Smooth muscle cell (in vitro differentiated cells): ENCODE results near the gene KRTAP10-1. TPM values are rescaled to one million over a fixed set of nuclear protein-coding genes. Genes with fewer than 3 reads are reported as not detected.
A peak's percentile ranks its signal among the peaks of the same experiment; 100 is the strongest.

ENCODE experiments used
- DNase-seq: peaks from one replicate; lab custom pipeline; 2025; ENCODE audit not compliant: unreplicated experiment; lab: John Stamatoyannopoulos, UW
- H2AFZ ChIP-seq: fragments of 200-600 bp; sonication (generic); 2 replicates; pipeline ENCODE4 v1.6.0; 2016; ENCODE audit warnings: antibody characterized with exemption, low read depth, mild to moderate bottlenecking
- H3F3A ChIP-seq: fragments of 200-600 bp; sonication (generic); 2 replicates; pipeline ENCODE4 v1.6.0; 2017; ENCODE audit warnings: antibody characterized with exemption, low read depth
- H3K27ac ChIP-seq: fragments of 200-600 bp; sonication (generic); 2 replicates; pipeline ENCODE4 v1.5.1; 2016; ENCODE audit warnings: low read depth, mild to moderate bottlenecking
- H3K27me3 ChIP-seq: fragments of 200-600 bp; sonication (generic); 2 replicates; pipeline ENCODE4 v1.6.1; 2016; ENCODE audit warnings: low read depth, mild to moderate bottlenecking
- H3K36me3 ChIP-seq: fragments of 200-600 bp; sonication (generic); 2 replicates; pipeline ENCODE4 v1.5.1; 2016; ENCODE audit warnings: low read depth
- H3K4me1 ChIP-seq: fragments of 200-600 bp; sonication (generic); 2 replicates; pipeline ENCODE4 v1.5.1; 2016; ENCODE audit warnings: low read depth
- H3K4me2 ChIP-seq: fragments of 200-600 bp; sonication (generic); 2 replicates; pipeline ENCODE4 v1.6.0; 2016; ENCODE audit warnings: mild to moderate bottlenecking
- H3K4me3 ChIP-seq: fragments of 200-600 bp; sonication (generic); 2 replicates; pipeline ENCODE4 v1.5.1; 2016; ENCODE audit warnings: mild to moderate bottlenecking
- H3K79me2 ChIP-seq: fragments of 200-600 bp; sonication (generic); 2 replicates; pipeline ENCODE4 v1.6.0; 2016; ENCODE audit warnings: low read depth, mild to moderate bottlenecking
- H3K9ac ChIP-seq: fragments of 200-600 bp; sonication (generic); 2 replicates; pipeline ENCODE4 v1.6.0; 2016; ENCODE audit warnings: low read depth
- H3K9me3 ChIP-seq: fragments of 200-600 bp; sonication (generic); replicated peaks from 2 replicates; pipeline ENCODE4 v1.5.1; 2016; ENCODE audit warnings: low read depth
- H4K20me1 ChIP-seq: fragments of 200-600 bp; sonication (generic); 2 replicates; pipeline ENCODE4 v1.6.0; 2016; ENCODE audit warnings: low read depth
- CTCF ChIP-seq: fragments of 200-600 bp; sonication (generic); IDR thresholded peaks from 2 replicates; pipeline ENCODE4 v1.5.1; 2017; ENCODE audit warnings: borderline replicate concordance, mild to moderate bottlenecking, antibody characterized with exemption; ENCODE audit not compliant: insufficient read depth, poor library complexity, severe bottlenecking
- WGBS: methylation state at CpG from one replicate; pipeline ENCODE4 v1.1.7; 2016; ENCODE audit warnings: low lambda C conversion rate; 5-methylcytosine and 5-hydroxymethylcytosine counted together
- polyA plus RNA-seq: library from polyadenylated mRNA; unstranded; fragments of >200 nt; fragmentation: Nextera tagmentation; extraction: Ambion mirVana; gene quantifications from 2 replicates; pipeline ENCODE4 v1.2.1, GENCODE V29; 2016
- total RNA-seq: library from RNA; depleted of rRNA; stranded (reverse); fragments of >200 nt; gene quantifications from 2 replicates; pipeline ENCODE4 v1.2.3, GENCODE V29; 2014

Gene KRTAP10-1
- total and polyA plus RNA-seq, 2 experiments from 2014 or later: not detected

- 89% methylated on average over 18 of the region's 18 CpGs for WGBS
- Histone ChIP-seq H3K27me3 (no peaks in the 10 kb centered on the region), H3K4me3 (peak overlapping the region; percentile 31), H3K27ac (no peak overlapping the region), H3K4me2 (peak overlapping the region; percentile 68), H3K9me3 (no peaks in the 10 kb centered on the region), H3K9ac (no peak overlapping the region), H3K36me3 (no peaks in the 10 kb centered on the region), H3K4me1 (no peaks in the 10 kb centered on the region), H4K20me1 (no peaks in the 10 kb centered on the region), H2AFZ (no peak overlapping the region), H3F3A (no peaks in the 10 kb centered on the region), H3K79me2 (no peaks in the 10 kb centered on the region)
- DNase-seq: no peak
- no peak for TF ChIP-seq CTCF
Measured at GRCh38 chr21:44510109-44510507, 29.9 kb downstream of the KRTAP10-1 start.

GRCh38 chr21:44509539-44509938 is 30.5 kb downstream of the KRTAP10-1 start:
- Histone ChIP-seq H3K9ac (no peak overlapping the region), H3K27ac (no peak overlapping the region), H3K27me3 (no peaks in the 10 kb centered on the region), H2AFZ (no peak overlapping the region), H3K4me1 (no peaks in the 10 kb centered on the region), H3K9me3 (no peaks in the 10 kb centered on the region), H3K36me3 (no peaks in the 10 kb centered on the region), H3K4me2 (no peak overlapping the region), H3F3A (no peaks in the 10 kb centered on the region), H3K4me3 (no peak overlapping the region), H3K79me2 (no peaks in the 10 kb centered on the region), H4K20me1 (no peaks in the 10 kb centered on the region)
- no peak for TF ChIP-seq CTCF
- DNase-seq: no peak
- 91% methylated on average over 6 of the region's 12 CpGs for WGBS

- Histone ChIP-seq H3K79me2 (no peaks in the 10 kb centered on the region), H3K36me3 (no peaks in the 10 kb centered on the region), H2AFZ (no peak overlapping the region), H3K27ac (no peak overlapping the region), H3K9ac (no peak overlapping the region), H3K9me3 (no peaks in the 10 kb centered on the region), H3K4me2 (no peak overlapping the region), H4K20me1 (no peaks in the 10 kb centered on the region), H3F3A (no peaks in the 10 kb centered on the region), H3K4me1 (no peaks in the 10 kb centered on the region), H3K27me3 (no peaks in the 10 kb centered on the region), H3K4me3 (no peak overlapping the region)
- TF ChIP-seq CTCF: no peak
- DNase-seq: no peak
- 95% methylated on average over 30 of the region's 30 CpGs for WGBS
Measured at GRCh38 chr21:44508711-44509445, 31.1 kb downstream of the KRTAP10-1 start.

- Histone ChIP-seq H4K20me1 (no peaks in the 10 kb centered on the region), H2AFZ (no peak overlapping the region), H3K79me2 (no peaks in the 10 kb centered on the region), H3K27ac (no peak overlapping the region), H3K4me1 (no peaks in the 10 kb centered on the region), H3K27me3 (no peaks in the 10 kb centered on the region), H3F3A (no peaks in the 10 kb centered on the region), H3K4me3 (no peak overlapping the region), H3K9ac (no peak overlapping the region), H3K9me3 (no peaks in the 10 kb centered on the region), H3K36me3 (no peaks in the 10 kb centered on the region), H3K4me2 (no peak overlapping the region)
- TF ChIP-seq CTCF: no peak
- 96% methylated on average over 9 of the region's 9 CpGs for WGBS
- DNase-seq: no peak
Measured at GRCh38 chr21:44508426-44508710, 31.6 kb downstream of the KRTAP10-1 start.
